Right ventricle myocardium superior (tissue), 1 donor: Measurements from ENCODE around the gene SPATA33. TPM values are rescaled to one million over a fixed set of nuclear protein-coding genes. Genes with fewer than 3 reads are reported as not detected.
A peak's percentile ranks its signal among the peaks of the same experiment; 100 is the strongest.
"Not testable (repeated sequence)": the region's sequence is repeated elsewhere in the genome, so short reads cannot be mapped to it uniquely, and the experiment has no call there.

Source experiments
- ATAC-seq: fragments of 200-7000 bp; cut with Tn5 transposase; one replicate; pipeline ENCODE4 v1.9.1; 2020; ENCODE audit warnings: mild to moderate bottlenecking; ENCODE audit not compliant: poor library complexity
- DNase-seq: peaks from one replicate; pipeline ENCODE4 v3.0.0-alpha.2; 2020
- intact Hi-C: fragments of 100-400 bp; cut with DNase I; formaldehyde crosslinking; loops from one replicate; pipeline ENCODE4 v1.11.2; 2022
- total RNA-seq: library from RNA; stranded (reverse); fragmentation: NEBNext Ultra II Directional; extraction: Animal tissue kit (Norgen Biotek cat#: 25700); gene quantifications from one replicate; pipeline ENCODE4 v1.2.1, GENCODE V29; 2021
- donor health status: DM: no; HTN: yes; CAD: no; lungs with severe emphysema.

SPATA33 gene
- total RNA-seq, 1 donor from 2014 or later = 1.9 TPM

- DNase-seq = no peak
- ATAC-seq = no peak
- intact Hi-C loops = no loop called here
Measured at GRCh38 chr16:89688395-89688794, 30.8 kb downstream of the SPATA33 start.

GRCh38 chr16:89689142-89689541 is 31.5 kb downstream of the SPATA33 start:
- DNase-seq = no peak
- intact Hi-C loops = no loop called here
- ATAC-seq = no peak

- DNase-seq, ATAC-seq, intact Hi-C loops: not testable (repeated sequence)
Measured at GRCh38 chr16:89689621-89690020, 32.0 kb downstream of the SPATA33 start.

- ATAC-seq (no peak), DNase-seq (no peak)
- intact Hi-C loops = no loop called here
Measured at GRCh38 chr16:89690392-89690901, 32.8 kb downstream of the SPATA33 start.

GRCh38 chr16:89691231-89691985 is 33.8 kb downstream of the SPATA33 start:
- intact Hi-C loops = no loop called here
- no peak for ATAC-seq
- DNase-seq = no peak

- DNase-seq (no peak), ATAC-seq (no peak)
- intact Hi-C loops = no loop called here
Measured at GRCh38 chr16:89691986-89692569, 34.4 kb downstream of the SPATA33 start.

- ATAC-seq (no peak), DNase-seq (no peak)
- intact Hi-C loops = no loop called here
Measured at GRCh38 chr16:89693289-89693731, 35.7 kb downstream of the SPATA33 start.

GRCh38 chr16:89693931-89694783 is 36.5 kb downstream of the SPATA33 start:
- intact Hi-C loops = no loop called here
- DNase-seq (no peak), ATAC-seq (no peak)

- DNase-seq, intact Hi-C loops, ATAC-seq: not testable (repeated sequence)
Measured at GRCh38 chr16:89694784-89695085, 37.1 kb downstream of the SPATA33 start.

- no peak for ATAC-seq
- DNase-seq = no peak
- intact Hi-C loops = no loop called here
Measured at GRCh38 chr16:89695086-89695874, 37.6 kb downstream of the SPATA33 start.

GRCh38 chr16:89695875-89696669 is 38.4 kb downstream of the SPATA33 start:
- intact Hi-C loops = no loop called here
- ATAC-seq (no peak), DNase-seq (peak; percentile 34)

- intact Hi-C loops = no loop called here
- DNase-seq (peak; percentile 44), ATAC-seq (no peak)
Measured at GRCh38 chr16:89696670-89697128, 39.1 kb downstream of the SPATA33 start.

GRCh38 chr16:89697161-89697615 is 39.6 kb downstream of the SPATA33 start:
- intact Hi-C loops = no loop called here
- ATAC-seq (no peak), DNase-seq (peak; percentile 46)

- peak; percentile 41 for DNase-seq
- intact Hi-C loops = no loop called here
- no peak for ATAC-seq
Measured at GRCh38 chr16:89697616-89698331, 40.1 kb downstream of the SPATA33 start.

GRCh38 chr16:89698717-89699116 is 41.1 kb downstream of the SPATA33 start:
- ATAC-seq, DNase-seq, intact Hi-C loops: not testable (repeated sequence)

GRCh38 chr16:89699629-89700099 is 42.0 kb downstream of the SPATA33 start:
- intact Hi-C loops = loop anchor here (10.0 kb wide), 1 partner anchor 165 kb away; no protein-coding TSS in a partner anchor
- DNase-seq = peak; percentile 44
- not testable (repeated sequence) for ATAC-seq
